K562 (cell line): ENCODE data around the gene TLCD5. TPM values are rescaled to one million over a fixed set of nuclear protein-coding genes. Genes with fewer than 3 reads are reported as not detected.

ENCODE experiments used
- CC2D1A ChIP-seq: fragments of 450-650 bp; IDR thresholded peaks from 2 replicates; pipeline ENCODE4 v1.6.1; 2017; ENCODE audit warnings: mild to moderate bottlenecking
- DDX20 ChIP-seq: fragments of 450-650 bp; IDR thresholded peaks from 2 replicates; pipeline ENCODE4 v1.6.1; 2016; ENCODE audit warnings: missing genetic modification characterization, low read depth, mild to moderate bottlenecking, missing compliant biosample characterization, moderate library complexity
- FOXJ2 ChIP-seq: fragments of 200-800 bp; sonication (Bioruptor generic); IDR thresholded peaks from 2 replicates; pipeline ENCODE4 v1.6.1; 2016; ENCODE audit warnings: missing genetic modification characterization, missing compliant biosample characterization
- MEF2A ChIP-seq: IDR thresholded peaks from 2 replicates; pipeline ENCODE4 v1.6.1; 2011; ENCODE audit warnings: low read depth, mild to moderate bottlenecking, low read length, moderate library complexity; ENCODE audit not compliant: control insufficient read depth
- MEF2D ChIP-seq: conservative IDR thresholded peaks from 2 replicates; pipeline ENCODE4 v1.6.1; 2016; ENCODE audit warnings: low read depth, missing genetic modification characterization, missing compliant biosample characterization
- polyA plus RNA-seq, 8 experiments: library from polyadenylated mRNA; depleted of rRNA in 4 of 8; stranded (reverse) in 5 of 8; unstranded in 3 of 8; fragments of >200 nt; fragmentation: Nextera tagmentation in 2 of 8; fragmentation: Illumina TruSeq in 1 of 8; extraction: Ambion mirVana in 2 of 8; extraction: Trizol in 1 of 8; gene quantifications; 2 replicates each; pipeline versions ENCODE4 v1.2.1 to v1.2.3, GENCODE V29; 2011 to 2014; ENCODE audit warnings: inconsistent platforms in 1 of 8, missing spikeins in 1 of 8
- total RNA-seq, 7 experiments: library from RNA; depleted of rRNA in 6 of 7; stranded (reverse); fragments of >200 nt in 6 of 7; fragmentation: Illumina TruSeq in 2 of 7; extraction: Trizol in 2 of 7; gene quantifications; 2 replicates each; pipeline versions ENCODE4 v1.2.1 to v1.2.3, GENCODE V29; 2011 to 2021; ENCODE audit warnings: low replicate concordance in 1 of 7
- TF ChIP-seq, protein P1 (sequence below): sonication (generic); formaldehyde crosslinking; IDR thresholded peaks from 2 replicates; pipeline ENCODE4 v1.8.0; 2022; ENCODE audit warnings: missing genetic modification reagents, mild to moderate bottlenecking, moderate library complexity, borderline replicate concordance
- TF ChIP-seq, protein P2 (sequence below): IDR thresholded peaks from 3 replicates; pipeline ENCODE4 v1.6.1; 2011; ENCODE audit warnings: borderline replicate concordance, mild to moderate bottlenecking, moderate library complexity; ENCODE audit not compliant: insufficient read length; ENCODE audit errors: extremely low read depth
- TF ChIP-seq, protein P3 (sequence below), 2 experiments: fragments of 450-650 bp; conservative IDR thresholded peaks; 2 replicates each; pipeline ENCODE4 v1.6.1; 2017; ENCODE audit warnings: mild to moderate bottlenecking in 2 of 2, moderate library complexity in 2 of 2
- TF ChIP-seq, protein P4 (sequence below): fragments of 150-350 bp; IDR thresholded peaks from 2 replicates; pipeline ENCODE4 v1.6.1; 2014; ENCODE audit warnings: low read depth, mild to moderate bottlenecking, low read length, borderline replicate concordance
- TF ChIP-seq, protein P5 (sequence below): fragments of 250-450 bp; sonication (Bioruptor Pico); IDR thresholded peaks from 2 replicates; pipeline ENCODE4 v1.4.0; 2020; ENCODE audit warnings: mild to moderate bottlenecking

TLCD5 gene
- total and polyA plus RNA-seq, 9 of the 15 experiments (the other 6 are each of a cell fraction or from before 2014, with no cell fraction given) = 0.94 to 5.1 (median 1.6) TPM

DNA sequence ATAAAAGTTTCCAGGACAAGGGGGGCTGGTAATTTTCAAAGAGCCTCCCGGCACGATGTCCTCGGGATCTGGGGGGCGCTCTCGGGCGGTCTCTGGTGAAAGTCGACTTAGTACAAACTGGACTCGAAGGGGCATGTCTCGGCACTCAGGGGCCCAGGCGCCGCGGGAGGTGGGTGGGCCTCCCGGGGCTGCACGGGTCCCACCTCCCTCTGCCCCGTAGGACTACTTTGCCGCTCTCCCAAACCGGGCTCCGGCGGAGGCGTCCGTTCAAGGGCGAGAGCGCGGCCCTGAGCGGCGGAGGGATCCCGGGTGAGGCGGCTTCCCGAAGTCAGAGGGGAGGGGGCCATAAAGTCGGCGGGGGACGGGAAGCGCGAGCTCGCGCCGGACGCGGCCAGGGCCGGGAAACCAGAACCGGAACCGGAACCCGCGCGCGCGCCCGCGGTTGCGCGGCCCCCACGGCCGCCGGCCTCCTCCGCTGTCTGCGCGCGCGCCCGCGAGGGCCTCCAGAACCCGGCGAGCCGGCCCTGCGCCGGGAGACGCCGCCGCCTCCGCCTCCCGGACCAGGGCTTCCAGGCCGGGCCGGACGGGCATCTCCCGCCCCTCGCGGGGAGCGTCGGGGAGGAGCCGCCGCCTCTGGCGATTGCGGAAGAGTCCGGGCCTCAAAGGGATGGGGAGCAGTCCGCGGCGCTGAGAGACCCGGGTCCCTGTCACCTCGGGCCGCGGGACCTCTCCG, 11.0 kb downstream of the TLCD5 start, which contains the start of gene ARHGEF12 (continued):
- TF ChIP-seq, protein P1, sequence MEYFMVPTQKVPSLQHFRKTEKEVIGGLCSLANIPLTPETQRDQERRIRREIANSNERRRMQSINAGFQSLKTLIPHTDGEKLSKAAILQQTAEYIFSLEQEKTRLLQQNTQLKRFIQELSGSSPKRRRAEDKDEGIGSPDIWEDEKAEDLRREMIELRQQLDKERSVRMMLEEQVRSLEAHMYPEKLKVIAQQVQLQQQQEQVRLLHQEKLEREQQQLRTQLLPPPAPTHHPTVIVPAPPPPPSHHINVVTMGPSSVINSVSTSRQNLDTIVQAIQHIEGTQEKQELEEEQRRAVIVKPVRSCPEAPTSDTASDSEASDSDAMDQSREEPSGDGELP (CRISPR knock-in tag) = no peak; the same call in 1 of the 2 replicates
- TF ChIP-seq, protein P2, sequence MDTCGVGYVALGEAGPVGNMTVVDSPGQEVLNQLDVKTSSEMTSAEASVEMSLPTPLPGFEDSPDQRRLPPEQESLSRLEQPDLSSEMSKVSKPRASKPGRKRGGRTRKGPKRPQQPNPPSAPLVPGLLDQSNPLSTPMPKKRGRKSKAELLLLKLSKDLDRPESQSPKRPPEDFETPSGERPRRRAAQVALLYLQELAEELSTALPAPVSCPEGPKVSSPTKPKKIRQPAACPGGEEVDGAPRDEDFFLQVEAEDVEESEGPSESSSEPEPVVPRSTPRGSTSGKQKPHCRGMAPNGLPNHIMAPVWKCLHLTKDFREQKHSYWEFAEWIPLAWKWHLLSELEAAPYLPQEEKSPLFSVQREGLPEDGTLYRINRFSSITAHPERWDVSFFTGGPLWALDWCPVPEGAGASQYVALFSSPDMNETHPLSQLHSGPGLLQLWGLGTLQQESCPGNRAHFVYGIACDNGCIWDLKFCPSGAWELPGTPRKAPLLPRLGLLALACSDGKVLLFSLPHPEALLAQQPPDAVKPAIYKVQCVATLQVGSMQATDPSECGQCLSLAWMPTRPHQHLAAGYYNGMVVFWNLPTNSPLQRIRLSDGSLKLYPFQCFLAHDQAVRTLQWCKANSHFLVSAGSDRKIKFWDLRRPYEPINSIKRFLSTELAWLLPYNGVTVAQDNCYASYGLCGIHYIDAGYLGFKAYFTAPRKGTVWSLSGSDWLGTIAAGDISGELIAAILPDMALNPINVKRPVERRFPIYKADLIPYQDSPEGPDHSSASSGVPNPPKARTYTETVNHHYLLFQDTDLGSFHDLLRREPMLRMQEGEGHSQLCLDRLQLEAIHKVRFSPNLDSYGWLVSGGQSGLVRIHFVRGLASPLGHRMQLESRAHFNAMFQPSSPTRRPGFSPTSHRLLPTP = no peak
- peak; percentile 60; the same call in 1 of the 2 replicates for TF ChIP-seq MEF2A
- TF ChIP-seq, protein P3, sequence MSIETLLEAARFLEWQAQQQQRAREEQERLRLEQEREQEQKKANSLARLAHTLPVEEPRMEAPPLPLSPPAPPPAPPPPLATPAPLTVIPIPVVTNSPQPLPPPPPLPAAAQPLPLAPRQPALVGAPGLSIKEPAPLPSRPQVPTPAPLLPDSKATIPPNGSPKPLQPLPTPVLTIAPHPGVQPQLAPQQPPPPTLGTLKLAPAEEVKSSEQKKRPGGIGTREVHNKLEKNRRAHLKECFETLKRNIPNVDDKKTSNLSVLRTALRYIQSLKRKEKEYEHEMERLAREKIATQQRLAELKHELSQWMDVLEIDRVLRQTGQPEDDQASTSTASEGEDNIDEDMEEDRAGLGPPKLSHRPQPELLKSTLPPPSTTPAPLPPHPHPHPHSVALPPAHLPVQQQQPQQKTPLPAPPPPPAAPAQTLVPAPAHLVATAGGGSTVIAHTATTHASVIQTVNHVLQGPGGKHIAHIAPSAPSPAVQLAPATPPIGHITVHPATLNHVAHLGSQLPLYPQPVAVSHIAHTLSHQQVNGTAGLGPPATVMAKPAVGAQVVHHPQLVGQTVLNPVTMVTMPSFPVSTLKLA (conservative IDR thresholded peaks at IDR 0.05) = peak; percentile 53 to 79; a peak in 3 of 4 replicates
- TF ChIP-seq MEF2D (tag) = no peak
- TF ChIP-seq, protein P4, sequence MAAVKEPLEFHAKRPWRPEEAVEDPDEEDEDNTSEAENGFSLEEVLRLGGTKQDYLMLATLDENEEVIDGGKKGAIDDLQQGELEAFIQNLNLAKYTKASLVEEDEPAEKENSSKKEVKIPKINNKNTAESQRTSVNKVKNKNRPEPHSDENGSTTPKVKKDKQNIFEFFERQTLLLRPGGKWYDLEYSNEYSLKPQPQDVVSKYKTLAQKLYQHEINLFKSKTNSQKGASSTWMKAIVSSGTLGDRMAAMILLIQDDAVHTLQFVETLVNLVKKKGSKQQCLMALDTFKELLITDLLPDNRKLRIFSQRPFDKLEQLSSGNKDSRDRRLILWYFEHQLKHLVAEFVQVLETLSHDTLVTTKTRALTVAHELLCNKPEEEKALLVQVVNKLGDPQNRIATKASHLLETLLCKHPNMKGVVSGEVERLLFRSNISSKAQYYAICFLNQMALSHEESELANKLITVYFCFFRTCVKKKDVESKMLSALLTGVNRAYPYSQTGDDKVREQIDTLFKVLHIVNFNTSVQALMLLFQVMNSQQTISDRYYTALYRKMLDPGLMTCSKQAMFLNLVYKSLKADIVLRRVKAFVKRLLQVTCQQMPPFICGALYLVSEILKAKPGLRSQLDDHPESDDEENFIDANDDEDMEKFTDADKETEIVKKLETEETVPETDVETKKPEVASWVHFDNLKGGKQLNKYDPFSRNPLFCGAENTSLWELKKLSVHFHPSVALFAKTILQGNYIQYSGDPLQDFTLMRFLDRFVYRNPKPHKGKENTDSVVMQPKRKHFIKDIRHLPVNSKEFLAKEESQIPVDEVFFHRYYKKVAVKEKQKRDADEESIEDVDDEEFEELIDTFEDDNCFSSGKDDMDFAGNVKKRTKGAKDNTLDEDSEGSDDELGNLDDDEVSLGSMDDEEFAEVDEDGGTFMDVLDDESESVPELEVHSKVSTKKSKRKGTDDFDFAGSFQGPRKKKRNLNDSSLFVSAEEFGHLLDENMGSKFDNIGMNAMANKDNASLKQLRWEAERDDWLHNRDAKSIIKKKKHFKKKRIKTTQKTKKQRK = no peak
- peak; percentile 58; the same call in 1 of the 2 replicates for TF ChIP-seq CC2D1A
- peak; percentile 66; the same call in 1 of the 2 replicates for TF ChIP-seq FOXJ2 (tag)
- TF ChIP-seq, protein P5, sequence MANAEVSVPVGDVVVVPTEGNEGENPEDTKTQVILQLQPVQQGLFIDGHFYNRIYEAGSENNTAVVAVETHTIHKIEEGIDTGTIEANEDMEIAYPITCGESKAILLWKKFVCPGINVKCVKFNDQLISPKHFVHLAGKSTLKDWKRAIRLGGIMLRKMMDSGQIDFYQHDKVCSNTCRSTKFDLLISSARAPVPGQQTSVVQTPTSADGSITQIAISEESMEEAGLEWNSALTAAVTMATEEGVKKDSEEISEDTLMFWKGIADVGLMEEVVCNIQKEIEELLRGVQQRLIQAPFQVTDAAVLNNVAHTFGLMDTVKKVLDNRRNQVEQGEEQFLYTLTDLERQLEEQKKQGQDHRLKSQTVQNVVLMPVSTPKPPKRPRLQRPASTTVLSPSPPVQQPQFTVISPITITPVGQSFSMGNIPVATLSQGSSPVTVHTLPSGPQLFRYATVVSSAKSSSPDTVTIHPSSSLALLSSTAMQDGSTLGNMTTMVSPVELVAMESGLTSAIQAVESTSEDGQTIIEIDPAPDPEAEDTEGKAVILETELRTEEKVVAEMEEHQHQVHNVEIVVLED (CRISPR knock-in tag) = 0 out of 2 replicates have a peak, but pooled peaks have one; percentile 34
- TF ChIP-seq DDX20 = no peak
